HG03342 (cell line): Measurements from ENCODE around the gene GMPPA.

ENCODE experiments used
- ATAC-seq: cut with Tn5 transposase; IDR thresholded peaks from one replicate; pipeline ENCODE4 v1.9.1; 2021; ENCODE audit warnings: mild to moderate bottlenecking, moderate library complexity; ENCODE audit not compliant: unreplicated experiment

GMPPA gene

DNA sequence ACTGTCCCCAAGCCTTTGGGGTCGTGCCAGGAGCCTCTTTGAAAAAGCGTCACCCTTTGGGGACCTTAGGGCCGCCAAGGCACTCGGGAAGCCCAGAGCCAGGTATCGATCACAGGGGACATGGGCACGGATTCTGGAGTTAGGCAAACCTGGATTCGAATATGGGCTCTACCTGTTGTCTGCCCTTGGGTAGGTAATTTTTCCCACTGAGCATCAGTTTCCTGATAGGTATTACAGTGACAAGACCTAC is 54.4 kb downstream of the GMPPA start:
- ATAC-seq: no peak

DNA sequence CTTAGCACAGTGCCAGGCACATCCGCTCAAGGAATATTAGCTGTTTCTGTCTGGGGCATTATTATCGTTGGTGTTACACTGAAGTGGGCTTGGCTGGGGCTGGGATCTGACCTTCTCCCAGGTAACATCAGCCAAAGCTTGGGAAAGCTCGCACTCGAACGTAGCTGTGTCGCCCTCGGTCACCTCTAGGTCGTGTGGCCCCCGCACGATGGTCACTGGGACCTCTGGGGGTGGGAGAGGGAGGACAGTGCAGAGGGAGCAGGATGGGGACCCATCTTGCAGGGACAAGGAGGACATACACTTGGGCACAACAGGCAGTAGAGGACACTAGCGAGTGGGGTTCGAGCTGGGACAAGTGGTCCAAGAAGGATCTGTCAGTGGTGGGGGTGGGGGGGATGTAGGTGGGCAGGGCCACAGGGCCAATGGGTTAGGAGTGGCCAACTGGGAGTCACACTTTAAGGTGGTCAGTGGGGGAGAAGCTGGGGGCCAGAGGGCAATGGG is 54.8 kb downstream of the GMPPA start:
- no peak for ATAC-seq

DNA sequence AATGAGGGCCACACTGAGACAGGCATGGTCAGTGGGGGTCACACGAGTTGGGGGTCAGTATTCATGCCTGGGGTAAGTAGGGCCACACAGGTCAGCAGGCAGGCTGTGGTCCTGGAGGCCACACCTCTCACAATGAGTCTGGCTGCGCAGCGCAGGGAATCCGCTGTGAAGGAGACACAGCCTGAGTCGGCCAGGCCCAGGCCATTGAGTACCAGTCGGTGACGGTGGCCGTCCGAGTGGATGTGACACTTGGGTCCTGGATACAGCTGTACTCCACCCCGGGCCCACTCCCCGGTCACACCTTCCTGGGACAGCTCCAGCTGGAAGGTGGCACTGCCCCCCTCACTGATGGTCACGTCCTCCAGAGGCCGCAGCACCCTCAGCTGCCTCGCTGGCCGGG is 55.7 kb downstream of the GMPPA start:
- no peak for ATAC-seq

DNA sequence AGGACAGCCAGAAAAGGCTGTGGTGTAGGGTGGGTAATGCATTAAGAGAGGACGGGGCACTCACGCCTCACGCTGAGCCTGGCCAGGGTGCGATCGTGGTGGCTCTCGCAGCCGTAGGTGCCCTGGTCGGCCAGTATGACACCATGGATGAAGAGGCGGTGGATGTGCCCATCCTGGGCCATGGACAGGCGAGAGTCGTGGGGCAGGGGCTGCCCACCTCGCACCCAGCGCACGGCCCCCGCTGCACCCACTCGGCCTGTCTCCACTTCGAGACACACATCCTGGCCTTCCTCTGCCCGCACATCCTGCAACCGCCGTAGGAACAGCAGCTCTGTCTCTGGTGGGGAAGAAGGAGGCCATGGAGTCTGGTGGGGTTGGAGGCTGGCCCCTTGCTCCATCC is 57.3 kb downstream of the GMPPA start:
- no peak for ATAC-seq

DNA sequence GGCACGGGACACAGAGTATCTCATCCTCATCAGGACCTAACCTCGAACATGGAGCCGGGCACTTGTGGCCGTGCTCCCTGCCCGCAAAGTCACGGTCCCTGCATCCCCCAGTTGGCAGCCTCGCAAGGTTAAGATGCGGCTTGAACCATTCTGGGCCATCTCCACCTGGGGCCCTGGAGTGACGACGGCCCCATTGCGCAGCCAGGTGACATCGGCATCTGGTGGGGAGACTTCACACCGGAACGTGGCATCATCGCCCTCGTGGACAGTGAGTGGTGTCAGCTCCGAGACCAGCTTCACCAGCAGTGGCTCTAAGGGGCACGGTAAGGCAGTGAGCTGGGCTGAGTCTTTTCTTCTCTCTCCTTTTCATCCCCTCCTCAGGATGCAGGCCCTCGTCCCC is 57.7 kb downstream of the GMPPA start:
- no peak for ATAC-seq
